Ascending aorta (tissue), 2 donors: ENCODE measurements around the gene SORBS2. TPM values are rescaled to one million over a fixed set of nuclear protein-coding genes. Genes with fewer than 3 reads are reported as not detected.

Source experiments
- DNase-seq, 2 donors: peaks; one replicate each; pipeline ENCODE4 v3.0.0-alpha.2; 2019; ENCODE audit warnings: low spot score in 2 of 2
- H3K27ac ChIP-seq, 2 donors: fragments of 200-600 bp; sonication (generic); one replicate each; pipeline ENCODE4 v1.5.1; 2016 to 2017; ENCODE audit warnings: mild to moderate bottlenecking in 1 of 2
- H3K27me3 ChIP-seq: fragments of 200-600 bp; sonication (generic); one replicate; pipeline ENCODE4 v1.5.1; 2017
- H3K36me3 ChIP-seq, 2 donors: fragments of 200-600 bp; sonication (generic); one replicate each; pipeline ENCODE4 v1.5.1; 2016
- H3K4me1 ChIP-seq, 2 donors: fragments of 200-600 bp; sonication (generic); one replicate each; pipeline ENCODE4 v1.5.1; 2016 to 2017; ENCODE audit warnings: mild to moderate bottlenecking in 1 of 2
- H3K4me3 ChIP-seq, 2 donors: fragments of 200-600 bp; sonication (generic); one replicate each; pipeline ENCODE4 v1.5.1; 2016 to 2017; ENCODE audit warnings: mild to moderate bottlenecking in 1 of 2
- H3K9me3 ChIP-seq, 2 donors: fragments of 200-600 bp; sonication (generic); one replicate each; pipeline ENCODE4 v1.5.1; 2016
- CTCF ChIP-seq, 3 experiments: fragments of 200-600 bp in 2 of 3; fragments of 450-650 bp in 1 of 3; sonication (generic) in 2 of 3; IDR thresholded peaks; one replicate each; pipeline ENCODE4 v1.5.1; 2016 to 2019; ENCODE audit warnings: antibody characterized with exemption in 3 of 3, mild to moderate bottlenecking in 1 of 3, moderate library complexity in 1 of 3
- intact Hi-C: fragments of 100-400 bp; cut with DNase I; formaldehyde crosslinking; loops from one replicate; pipeline ENCODE4 v1.15.1; 2023
- total RNA-seq: library from RNA; depleted of rRNA; stranded (reverse); fragments of >200 nt; gene quantifications from one replicate; pipeline ENCODE4 v1.1.0, GENCODE V29; 2016

The SORBS2 gene
- total RNA-seq, 1 donor from 2014 or later, result 246 TPM

- peak overlapping the region; percentile 59 to 76 for H3K27ac ChIP-seq
- no peaks in the 10 kb centered on the region for H3K36me3 ChIP-seq
- H3K27me3 ChIP-seq, result no peaks in the 10 kb centered on the region
- DNase-seq, result no peak
- no peak overlapping the region for H3K4me3 ChIP-seq
- intact Hi-C loops, result loop anchor here (2.0 kb wide), 1 partner anchor 65 kb away; no protein-coding TSS in a partner anchor
- TF ChIP-seq CTCF (IDR thresholded peaks at IDR 0.05), result no peak
- H3K4me1 ChIP-seq, result peaks cover 6 to 41% of the 10 kb centered on the region in 2 donors
- H3K9me3 ChIP-seq, result no peaks in the 10 kb centered on the region
Observed at GRCh38 chr4:185838104-185838452, 26.1 kb upstream of the SORBS2 start.

GRCh38 chr4:185837415-185838103 lies 25.6 kb upstream of the SORBS2 start:
- Histone ChIP-seq H3K9me3 (no peaks in the 10 kb centered on the region), H3K4me1 (peaks cover 6 to 42% of the 10 kb centered on the region in 2 donors), H3K27ac (peak overlapping the region; percentile 59 to 76), H3K36me3 (no peaks in the 10 kb centered on the region), H3K27me3 (no peaks in the 10 kb centered on the region), H3K4me3 (no peak overlapping the region)
- no peak for TF ChIP-seq CTCF (IDR thresholded peaks at IDR 0.05)
- intact Hi-C loops, result loop anchor here (2.0 kb wide), 1 partner anchor 65 kb away; no protein-coding TSS in a partner anchor
- no peak for DNase-seq

- intact Hi-C loops, result no loop called here
- Histone ChIP-seq H3K4me1 (peaks cover 6 to 42% of the 10 kb centered on the region in 2 donors), H3K36me3 (no peaks in the 10 kb centered on the region), H3K27ac (no peak overlapping the region), H3K4me3 (no peak overlapping the region), H3K9me3 (no peaks in the 10 kb centered on the region), H3K27me3 (no peaks in the 10 kb centered on the region)
- no peak for TF ChIP-seq CTCF (IDR thresholded peaks at IDR 0.05)
- DNase-seq, result no peak
Observed at GRCh38 chr4:185836241-185837084, 24.5 kb upstream of the SORBS2 start.

GRCh38 chr4:185835814-185836213 lies 23.8 kb upstream of the SORBS2 start:
- Histone ChIP-seq H3K27me3 (no peaks in the 10 kb centered on the region), H3K36me3 (no peaks in the 10 kb centered on the region), H3K27ac (no peak overlapping the region), H3K9me3 (no peaks in the 10 kb centered on the region), H3K4me3 (no peak overlapping the region), H3K4me1 (peaks cover 6 to 42% of the 10 kb centered on the region in 2 donors)
- intact Hi-C loops, result no loop called here
- no peak for DNase-seq
- TF ChIP-seq CTCF (IDR thresholded peaks at IDR 0.05), result no peak

GRCh38 chr4:185835336-185835735 lies 23.3 kb upstream of the SORBS2 start:
- no peak for DNase-seq
- Histone ChIP-seq H3K36me3 (no peaks in the 10 kb centered on the region), H3K27ac (no peak overlapping the region), H3K27me3 (no peaks in the 10 kb centered on the region), H3K4me3 (no peak overlapping the region), H3K4me1 (peaks cover 6 to 37% of the 10 kb centered on the region in 2 donors), H3K9me3 (no peaks in the 10 kb centered on the region)
- intact Hi-C loops, result no loop called here
- no peak for TF ChIP-seq CTCF (IDR thresholded peaks at IDR 0.05)
